Neural progenitor cell (in vitro differentiated cells): ENCODE results near the gene DTNB.

Experiments
- EZH2 ChIP-seq: fragments of 200-600 bp; sonication (generic); IDR thresholded peaks from 2 replicates; pipeline ENCODE4 v1.6.1; 2017; ENCODE audit warnings: antibody characterized with exemption, mild to moderate bottlenecking, moderate library complexity
- EZH2phosphoT487 ChIP-seq: fragments of 200-600 bp; sonication (generic); IDR thresholded peaks from 2 replicates; pipeline ENCODE4 v1.6.1; 2017; ENCODE audit warnings: antibody characterized with exemption
- TF ChIP-seq, protein P1 (sequence below): fragments of 200-600 bp; sonication (generic); IDR thresholded peaks from 2 replicates; pipeline ENCODE4 v1.5.1; 2017; ENCODE audit warnings: antibody characterized with exemption, mild to moderate bottlenecking

DNA sequence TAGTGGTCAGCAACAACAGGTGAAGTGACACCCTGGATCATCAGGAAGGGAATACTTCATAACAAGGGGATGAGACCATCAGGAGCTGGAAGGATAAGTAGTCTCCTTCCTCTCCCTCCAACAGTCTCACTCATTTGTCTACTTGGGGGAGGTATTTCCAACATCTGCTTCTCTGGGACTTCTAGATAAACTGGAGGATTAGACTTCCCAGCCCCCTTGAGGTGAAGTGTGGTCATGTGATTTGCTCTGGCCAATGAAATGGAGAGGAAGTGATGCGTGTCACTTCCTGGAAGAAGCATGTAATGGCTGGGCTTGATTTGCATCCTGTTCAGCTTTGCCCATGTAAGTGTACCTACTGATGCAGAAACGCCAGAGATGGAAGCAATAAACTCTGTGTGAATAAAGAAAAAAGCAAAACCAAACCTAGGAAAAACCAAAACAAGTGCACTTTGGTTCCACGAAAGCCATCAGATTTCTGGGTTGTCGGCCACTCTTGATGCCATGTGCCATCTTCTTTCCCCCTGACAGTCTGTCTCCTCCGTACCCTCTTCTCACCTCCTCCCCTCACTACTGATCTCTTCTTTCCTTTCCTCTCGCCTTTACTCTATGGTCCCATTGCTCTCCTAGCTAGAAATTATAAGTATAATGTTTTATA is 255.5 kb downstream of the DTNB start:
- TF ChIP-seq, protein P1, sequence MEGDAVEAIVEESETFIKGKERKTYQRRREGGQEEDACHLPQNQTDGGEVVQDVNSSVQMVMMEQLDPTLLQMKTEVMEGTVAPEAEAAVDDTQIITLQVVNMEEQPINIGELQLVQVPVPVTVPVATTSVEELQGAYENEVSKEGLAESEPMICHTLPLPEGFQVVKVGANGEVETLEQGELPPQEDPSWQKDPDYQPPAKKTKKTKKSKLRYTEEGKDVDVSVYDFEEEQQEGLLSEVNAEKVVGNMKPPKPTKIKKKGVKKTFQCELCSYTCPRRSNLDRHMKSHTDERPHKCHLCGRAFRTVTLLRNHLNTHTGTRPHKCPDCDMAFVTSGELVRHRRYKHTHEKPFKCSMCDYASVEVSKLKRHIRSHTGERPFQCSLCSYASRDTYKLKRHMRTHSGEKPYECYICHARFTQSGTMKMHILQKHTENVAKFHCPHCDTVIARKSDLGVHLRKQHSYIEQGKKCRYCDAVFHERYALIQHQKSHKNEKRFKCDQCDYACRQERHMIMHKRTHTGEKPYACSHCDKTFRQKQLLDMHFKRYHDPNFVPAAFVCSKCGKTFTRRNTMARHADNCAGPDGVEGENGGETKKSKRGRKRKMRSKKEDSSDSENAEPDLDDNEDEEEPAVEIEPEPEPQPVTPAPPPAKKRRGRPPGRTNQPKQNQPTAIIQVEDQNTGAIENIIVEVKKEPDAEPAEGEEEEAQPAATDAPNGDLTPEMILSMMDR = no peak
- no peak for TF ChIP-seq EZH2
- no peak for TF ChIP-seq EZH2phosphoT487
